ENCODE results near the gene RBFOX1.

DNA sequence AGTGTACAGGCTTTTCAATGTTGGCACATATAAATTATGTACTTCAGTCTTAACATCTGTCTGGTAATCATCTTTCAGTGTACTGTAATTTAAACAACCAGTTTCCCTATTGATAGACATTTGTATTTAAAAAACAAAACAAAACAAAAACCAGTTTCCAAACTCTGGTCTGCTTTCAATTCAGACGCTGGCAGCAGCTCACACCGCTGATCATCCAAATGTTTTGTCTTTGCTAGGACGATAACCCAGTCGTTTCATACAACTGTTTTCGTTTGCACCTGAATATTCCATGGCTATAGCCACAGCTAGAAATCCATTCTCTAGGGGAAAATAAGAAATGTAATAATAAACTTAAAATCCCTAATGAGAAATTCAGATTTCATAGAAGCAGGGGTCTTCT lies 47.8 kb downstream of the RBFOX1 start:
- TF ChIP-seq, protein P1, sequence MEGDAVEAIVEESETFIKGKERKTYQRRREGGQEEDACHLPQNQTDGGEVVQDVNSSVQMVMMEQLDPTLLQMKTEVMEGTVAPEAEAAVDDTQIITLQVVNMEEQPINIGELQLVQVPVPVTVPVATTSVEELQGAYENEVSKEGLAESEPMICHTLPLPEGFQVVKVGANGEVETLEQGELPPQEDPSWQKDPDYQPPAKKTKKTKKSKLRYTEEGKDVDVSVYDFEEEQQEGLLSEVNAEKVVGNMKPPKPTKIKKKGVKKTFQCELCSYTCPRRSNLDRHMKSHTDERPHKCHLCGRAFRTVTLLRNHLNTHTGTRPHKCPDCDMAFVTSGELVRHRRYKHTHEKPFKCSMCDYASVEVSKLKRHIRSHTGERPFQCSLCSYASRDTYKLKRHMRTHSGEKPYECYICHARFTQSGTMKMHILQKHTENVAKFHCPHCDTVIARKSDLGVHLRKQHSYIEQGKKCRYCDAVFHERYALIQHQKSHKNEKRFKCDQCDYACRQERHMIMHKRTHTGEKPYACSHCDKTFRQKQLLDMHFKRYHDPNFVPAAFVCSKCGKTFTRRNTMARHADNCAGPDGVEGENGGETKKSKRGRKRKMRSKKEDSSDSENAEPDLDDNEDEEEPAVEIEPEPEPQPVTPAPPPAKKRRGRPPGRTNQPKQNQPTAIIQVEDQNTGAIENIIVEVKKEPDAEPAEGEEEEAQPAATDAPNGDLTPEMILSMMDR (conservative IDR thresholded peaks at IDR 0.05; ENCODE audit: low read depth, low read length) = no peak
- TF ChIP-seq EZH2phosphoT487 (IDR thresholded peaks at IDR 0.05; ENCODE audit: borderline replicate concordance, low read length) = no peak

All from PC-3 (cell line).